ENCODE measurements around the gene HELZ2. TPM values are rescaled to one million over a fixed set of nuclear protein-coding genes. Genes with fewer than 3 reads are reported as not detected.

HELZ2 gene
- total and polyA plus RNA-seq, 2 donors (not counting 1 experiment from before 2014, with no cell fraction given), result 36.3 to 52.6 TPM

GRCh38 chr20:63536241-63536977 lies 37.6 kb downstream of the HELZ2 start:
- Mint-ChIP-seq H3K4me1 (peaks cover 27% of the 10 kb centered on the region), H3K9me3 (ENCODE audit: insufficient read depth) (no peaks in the 10 kb centered on the region), H3K27me3 (no peaks in the 10 kb centered on the region), H3K27ac (peak overlapping the region; percentile 92), H3K4me3 (peak overlapping the region; percentile 29)
- H3K9ac ChIP-seq (ENCODE audit: low read length), result no peak overlapping the region
- WGBS (ENCODE audit: insufficient coverage), result 83% methylated on average over 35 of the region's 35 CpGs
- DNase-seq (no peak), ATAC-seq (ENCODE audit: low read depth) (no peak)
- no peak overlapping the region for H3K4me3 ChIP-seq (ENCODE audit: control extremely low read depth in 1 of 5, extremely low read depth in 1 of 5, insufficient read depth in 1 of 5, low read depth in 2 of 5, low read length in 4 of 5)
- no peaks in the 10 kb centered on the region for H4K20me1 ChIP-seq (ENCODE audit: control insufficient read depth, insufficient read depth, low read length, poor library complexity, severe bottlenecking)
- no peaks in the 10 kb centered on the region for H3K27me3 ChIP-seq (replicated peaks in 1 of 4; ENCODE audit: control extremely low read depth in 1 of 4, control insufficient read depth in 3 of 4, insufficient read depth in 4 of 4, low read length in 3 of 4)
- no peak for TF ChIP-seq CTCF (IDR thresholded peaks at IDR 0.05)
- no peak for TF ChIP-seq EZH2 (IDR thresholded peaks at IDR 0.05; ENCODE audit: borderline replicate concordance, insufficient read depth, low read depth, low read length, poor library complexity, severe bottlenecking)
- H3K4me1 ChIP-seq (ENCODE audit: control insufficient read depth in 2 of 2, insufficient read depth in 2 of 2, low read length in 2 of 2), result peaks cover 21 to 33% of the 10 kb centered on the region in 2 donors
- H3K4me2 ChIP-seq (replicated peaks; ENCODE audit: low read depth, low read length, poor library complexity, severe bottlenecking), result peak overlapping the region; percentile 92
- H3K79me2 ChIP-seq (ENCODE audit: control insufficient read depth, insufficient read depth, low read length), result no peaks in the 10 kb centered on the region
- H3K36me3 ChIP-seq (replicated peaks in 1 of 2; ENCODE audit: control extremely low read depth in 1 of 2, control insufficient read depth in 1 of 2, extremely low read depth in 1 of 2, insufficient read depth in 2 of 2, low read length in 1 of 2), result no peaks in the 10 kb centered on the region
- ChIA-PET CTCF (interaction anchor here (1.2 to 4.7 kb wide), 10 partner anchors 14 to 437 kb away, joined by 3 to 30 read pairs (median 14); partner anchors contain the start of genes PPDPF and TPD52L2), POLR2A (interaction anchor here (0.9 to 2.7 kb wide), 3 partner anchors 16 to 31 kb away, joined by 5 to 42 read pairs (median 10); partner anchors contain the start of genes FNDC11 and PPDPF)
- no peak overlapping the region for H2AFZ ChIP-seq (ENCODE audit: insufficient read depth, low read depth, low read length, poor library complexity, severe bottlenecking)
- peaks cover 0 to 3% (median 0%) of the 10 kb centered on the region in 3 donors for H3K9me3 ChIP-seq (ENCODE audit: control extremely low read depth in 1 of 3, control insufficient read depth in 2 of 3, insufficient read depth in 1 of 3, low read length in 2 of 3)
- no peak overlapping the region for H3K27ac ChIP-seq (ENCODE audit: low read length in 2 of 2)
- intact Hi-C loops (cut with micrococcal nuclease), result loop anchor here (5.0 kb wide), 2 partner anchors 201 to 421 kb away; partner anchors contain the start of genes LIME1, SLC2A4RG and UCKL1
